Esophagus muscularis mucosa (tissue), 4 donors: ENCODE results near the gene RBPJ. TPM values are rescaled to one million over a fixed set of nuclear protein-coding genes. Genes with fewer than 3 reads are reported as not detected.

Source experiments
- DNase-seq: peaks from one replicate; pipeline ENCODE4 v3.0.0-alpha.2; 2017; ENCODE audit errors: extremely low spot score
- H3K27ac ChIP-seq, 4 donors: fragments of 200-600 bp; sonication (generic); replicated peaks in 1 of 4; 1 replicate in 3 of 4; 2 replicates in 1 of 4; pipeline ENCODE4 v1.5.1; 2016 to 2019; ENCODE audit warnings: mild to moderate bottlenecking in 1 of 4
- H3K27me3 ChIP-seq, 4 donors: fragments of 200-600 bp; sonication (generic); one replicate each; pipeline versions ENCODE4 v1.5.1 to v1.6.0; 2016 to 2019
- H3K36me3 ChIP-seq, 4 donors: fragments of 200-600 bp; sonication (generic); one replicate each; pipeline ENCODE4 v1.5.1; 2016 to 2019
- H3K4me1 ChIP-seq, 4 donors: fragments of 200-600 bp; sonication (generic); one replicate each; pipeline ENCODE4 v1.5.1; 2016 to 2019
- H3K4me3 ChIP-seq, 4 donors: fragments of 200-600 bp; sonication (generic); 1 replicate in 2 of 4; 2 replicates in 2 of 4; pipeline ENCODE4 v1.5.1; 2016 to 2019; ENCODE audit warnings: mild to moderate bottlenecking in 4 of 4, moderate library complexity in 1 of 4
- H3K9me3 ChIP-seq, 4 donors: fragments of 200-600 bp; sonication (generic); 1 replicate in 3 of 4; 2 replicates in 1 of 4; pipeline ENCODE4 v1.5.1; 2016 to 2019
- EP300 ChIP-seq: sonication (generic); formaldehyde crosslinking; IDR thresholded peaks from one replicate; pipeline ENCODE4 v1.6.1; 2017; ENCODE audit warnings: antibody characterized with exemption
- POLR2A ChIP-seq: fragments of 450-650 bp; IDR thresholded peaks from one replicate; pipeline ENCODE4 v1.6.1; 2017; ENCODE audit warnings: antibody characterized with exemption, moderate library complexity, mild to moderate bottlenecking, low read depth
- POLR2AphosphoS5 ChIP-seq, 2 donors: sonication (generic); formaldehyde crosslinking; IDR thresholded peaks; one replicate each; pipeline ENCODE4 v1.6.1; 2017; ENCODE audit warnings: antibody characterized with exemption in 2 of 2
- WGBS: methylation state at CpG from one replicate; pipeline ENCODE4 v1.1.5; 2018; 5-methylcytosine and 5-hydroxymethylcytosine counted together
- intact Hi-C: fragments of 100-400 bp; cut with DNase I; formaldehyde crosslinking; loops from one replicate; pipeline ENCODE4 v1.15.1; 2023
- total RNA-seq, 4 donors: library from RNA; depleted of rRNA; stranded (reverse); fragments of >200 nt; gene quantifications; one replicate each; pipeline versions ENCODE4 v1.1.0 to v1.2.1, GENCODE V29; 2016
- TF ChIP-seq, protein P1 (sequence below), 3 experiments: fragments of 200-600 bp in 2 of 3; fragments of 450-650 bp in 1 of 3; sonication (generic) in 2 of 3; IDR thresholded peaks; one replicate each; pipeline ENCODE4 v1.5.1; 2017 to 2019; ENCODE audit warnings: antibody characterized with exemption in 3 of 3, mild to moderate bottlenecking in 2 of 3, moderate library complexity in 1 of 3

The RBPJ gene
- total RNA-seq, 4 donors from 2014 or later: 49.7 to 75.2 (median 60.8) TPM

DNA sequence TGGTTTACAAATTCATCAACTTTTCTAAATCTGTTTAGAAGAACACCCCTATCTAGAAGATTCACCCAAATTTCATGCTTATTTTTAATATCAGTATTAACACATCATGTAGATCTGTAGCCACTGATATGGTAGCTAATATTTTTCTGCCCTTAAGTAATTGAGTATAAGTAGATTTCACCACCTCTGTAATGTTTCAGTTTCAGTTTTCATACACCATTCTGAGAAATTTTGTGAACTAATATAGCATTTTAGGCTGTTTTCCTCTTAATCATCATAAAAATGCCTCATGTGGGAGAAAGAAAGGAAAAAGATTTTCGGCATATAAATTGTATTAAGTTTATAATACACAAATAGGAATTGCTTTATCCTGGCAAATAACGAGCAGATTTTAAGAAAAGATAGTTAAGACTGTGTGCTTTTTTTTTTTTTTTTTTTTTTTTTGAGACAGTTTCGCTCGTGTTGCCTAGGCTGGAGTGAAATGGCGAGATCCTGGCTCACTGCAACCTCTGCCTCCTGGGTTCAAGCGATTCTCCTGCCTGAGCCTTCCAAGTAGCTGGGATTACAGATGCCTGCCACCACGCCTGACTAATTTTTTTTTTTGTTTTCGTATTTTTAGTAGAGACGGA lies 21.4 kb upstream of the RBPJ start:
- peaks cover 0 to 23% (median 17%) of the 10 kb centered on the region in 4 donors for H3K4me1 ChIP-seq
- 92% methylated on average over 9 of the region's 9 CpGs for WGBS
- intact Hi-C loops: no loop called here
- H3K27ac ChIP-seq: no peak overlapping the region
- H3K9me3 ChIP-seq: no peaks in the 10 kb centered on the region
- H3K36me3 ChIP-seq: no peaks in the 10 kb centered on the region
- TF ChIP-seq POLR2A: no peak
- no peak for TF ChIP-seq EP300
- TF ChIP-seq, protein P1, sequence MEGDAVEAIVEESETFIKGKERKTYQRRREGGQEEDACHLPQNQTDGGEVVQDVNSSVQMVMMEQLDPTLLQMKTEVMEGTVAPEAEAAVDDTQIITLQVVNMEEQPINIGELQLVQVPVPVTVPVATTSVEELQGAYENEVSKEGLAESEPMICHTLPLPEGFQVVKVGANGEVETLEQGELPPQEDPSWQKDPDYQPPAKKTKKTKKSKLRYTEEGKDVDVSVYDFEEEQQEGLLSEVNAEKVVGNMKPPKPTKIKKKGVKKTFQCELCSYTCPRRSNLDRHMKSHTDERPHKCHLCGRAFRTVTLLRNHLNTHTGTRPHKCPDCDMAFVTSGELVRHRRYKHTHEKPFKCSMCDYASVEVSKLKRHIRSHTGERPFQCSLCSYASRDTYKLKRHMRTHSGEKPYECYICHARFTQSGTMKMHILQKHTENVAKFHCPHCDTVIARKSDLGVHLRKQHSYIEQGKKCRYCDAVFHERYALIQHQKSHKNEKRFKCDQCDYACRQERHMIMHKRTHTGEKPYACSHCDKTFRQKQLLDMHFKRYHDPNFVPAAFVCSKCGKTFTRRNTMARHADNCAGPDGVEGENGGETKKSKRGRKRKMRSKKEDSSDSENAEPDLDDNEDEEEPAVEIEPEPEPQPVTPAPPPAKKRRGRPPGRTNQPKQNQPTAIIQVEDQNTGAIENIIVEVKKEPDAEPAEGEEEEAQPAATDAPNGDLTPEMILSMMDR (IDR thresholded peaks at IDR 0.05): no peak
- no peak for TF ChIP-seq POLR2AphosphoS5 (IDR thresholded peaks at IDR 0.05)
- H3K4me3 ChIP-seq: no peak overlapping the region
- no peak for DNase-seq
- H3K27me3 ChIP-seq: no peaks in the 10 kb centered on the region

DNA sequence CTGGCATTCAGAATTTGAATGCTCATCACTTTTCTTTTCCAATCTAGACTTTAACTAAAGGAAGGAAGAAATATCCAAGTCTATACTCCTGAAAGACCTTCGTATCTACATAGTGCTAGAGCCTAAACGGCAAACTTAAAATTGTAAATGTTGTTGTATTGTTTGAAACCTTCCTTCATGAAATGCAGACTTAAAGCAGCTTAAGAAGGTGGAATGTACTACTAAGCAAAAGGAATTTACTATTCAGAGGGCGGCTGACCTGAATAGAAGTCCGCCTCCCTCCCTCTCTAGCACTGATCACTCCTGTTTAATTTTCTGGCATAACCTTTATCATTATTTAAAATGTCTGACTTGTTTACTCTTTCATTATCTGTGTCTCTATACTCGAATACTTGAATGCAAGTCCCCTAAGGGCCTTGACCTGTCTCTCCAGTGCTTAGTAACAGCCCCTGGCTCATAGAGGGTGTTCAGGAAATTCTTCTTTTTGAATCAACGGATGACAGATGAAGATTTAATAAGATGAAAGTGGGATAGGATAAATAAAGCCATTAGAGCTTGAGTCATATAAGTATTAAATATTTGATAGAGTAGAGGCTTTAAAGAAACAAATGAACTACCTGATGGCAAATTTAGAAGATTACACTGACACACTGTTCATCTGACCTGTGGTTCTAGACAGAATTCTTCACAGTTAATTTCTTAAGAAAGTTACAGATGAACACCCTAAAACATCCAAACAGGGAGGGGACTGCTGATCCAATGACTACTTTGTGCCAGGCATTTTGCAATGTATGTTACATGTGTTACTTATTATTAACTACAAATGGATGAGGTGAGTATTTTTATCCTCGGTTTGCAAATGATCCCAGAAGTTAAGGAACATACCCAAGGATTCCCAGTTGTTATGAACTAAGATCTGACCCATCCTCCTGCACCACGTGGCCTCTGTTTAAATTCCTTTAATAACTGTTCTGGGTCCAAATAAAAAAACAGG lies 20.2 kb upstream of the RBPJ start:
- whole genome bisulfite sequencing: 56% methylated on average over 8 of the region's 8 CpGs
- TF ChIP-seq POLR2A (no peak), POLR2AphosphoS5 (IDR thresholded peaks at IDR 0.05) (no peak), EP300 (no peak)
- TF ChIP-seq, protein P1 (IDR thresholded peaks at IDR 0.05): no peak
- Histone ChIP-seq H3K4me1 (peaks cover 0 to 23% (median 17%) of the 10 kb centered on the region in 4 donors), H3K27me3 (no peaks in the 10 kb centered on the region), H3K4me3 (no peak overlapping the region), H3K9me3 (no peaks in the 10 kb centered on the region), H3K27ac (no peak overlapping the region), H3K36me3 (no peaks in the 10 kb centered on the region)
- intact Hi-C loops: no loop called here
- no peak for DNase-seq

DNA sequence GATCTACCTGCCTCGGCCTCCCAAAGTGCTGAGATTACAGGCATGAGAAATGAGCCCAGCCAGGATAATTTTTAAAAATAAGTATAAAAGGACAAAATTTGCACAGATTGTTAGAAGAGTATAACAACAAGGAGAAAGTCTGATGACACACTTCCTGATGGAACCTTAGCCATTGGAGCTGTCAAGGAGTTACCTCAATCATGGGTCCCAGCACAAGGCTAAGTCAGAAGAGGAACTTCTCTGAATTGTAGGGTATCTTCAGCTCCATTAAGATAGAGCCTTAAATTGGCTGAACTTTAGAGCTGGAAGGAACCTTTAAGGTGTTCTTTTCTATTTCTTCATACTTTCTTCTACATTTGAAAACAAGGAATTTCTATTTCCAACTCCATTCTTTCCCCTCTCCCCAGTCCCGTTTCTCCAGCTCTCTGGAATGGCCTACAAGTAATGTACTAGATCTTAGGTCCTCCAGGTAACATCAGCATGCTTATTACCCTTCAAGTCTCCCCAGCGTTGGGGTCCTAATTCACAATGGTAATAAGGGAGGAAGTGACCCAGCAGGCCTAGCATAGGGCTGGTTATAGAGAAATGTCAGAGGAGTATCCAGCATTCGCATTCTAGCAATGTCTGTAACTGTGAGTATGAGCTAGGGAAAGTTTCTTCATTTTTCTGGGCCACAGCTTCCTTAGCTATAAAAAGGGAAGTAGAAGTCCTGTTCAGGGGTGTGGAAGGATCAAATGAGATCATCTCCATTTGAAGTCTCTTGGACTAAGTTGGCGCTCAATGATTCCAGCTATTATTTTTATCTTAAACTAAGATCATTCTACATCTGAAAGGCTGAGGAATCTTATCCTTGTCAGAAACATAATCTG lies 18.5 kb upstream of the RBPJ start:
- TF ChIP-seq EP300 (no peak), POLR2AphosphoS5 (IDR thresholded peaks at IDR 0.05) (no peak), POLR2A (no peak)
- TF ChIP-seq, protein P1 (IDR thresholded peaks at IDR 0.05): no peak
- intact Hi-C loops: no loop called here
- no peak for DNase-seq
- H3K27me3 ChIP-seq: no peaks in the 10 kb centered on the region
- H3K4me3 ChIP-seq: no peak overlapping the region
- peaks cover 0 to 27% (median 17%) of the 10 kb centered on the region in 4 donors for H3K4me1 ChIP-seq
- 87% methylated on average over 5 of the region's 5 CpGs for WGBS
- no peak overlapping the region for H3K27ac ChIP-seq
- no peaks in the 10 kb centered on the region for H3K36me3 ChIP-seq
- no peaks in the 10 kb centered on the region for H3K9me3 ChIP-seq

DNA sequence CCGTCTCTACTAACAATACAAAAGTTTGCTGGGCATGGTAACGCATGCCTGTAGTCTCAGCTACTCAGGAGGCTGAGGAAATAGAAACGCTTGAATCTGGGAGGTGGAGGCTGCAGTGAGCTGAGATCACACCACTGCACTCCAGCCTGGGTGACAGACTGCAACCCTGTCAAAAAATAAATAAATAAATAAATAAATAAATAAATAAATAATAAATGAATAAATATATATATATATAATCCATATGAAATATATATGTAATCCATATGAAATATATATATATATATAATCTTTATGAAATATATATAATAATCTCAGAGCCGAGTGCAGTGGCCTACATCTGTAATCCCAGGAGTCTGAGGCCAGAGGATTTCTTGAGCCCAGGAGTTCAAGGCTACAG lies 17.8 kb upstream of the RBPJ start:
- intact Hi-C loops: no loop called here
- 96% methylated on average over 4 of the region's 4 CpGs for WGBS
- TF ChIP-seq POLR2AphosphoS5 (IDR thresholded peaks at IDR 0.05) (no peak), EP300 (no peak), POLR2A (no peak)
- TF ChIP-seq, protein P1 (IDR thresholded peaks at IDR 0.05): no peak

More for the DNA sequence above, 17.8 kb upstream of the RBPJ start:
- no peak overlapping the region for H3K27ac ChIP-seq
- DNase-seq: no peak
- H3K4me1 ChIP-seq: peaks cover 0 to 26% (median 17%) of the 10 kb centered on the region in 4 donors
- no peaks in the 10 kb centered on the region for H3K9me3 ChIP-seq
- no peaks in the 10 kb centered on the region for H3K36me3 ChIP-seq
- H3K4me3 ChIP-seq: no peak overlapping the region
- H3K27me3 ChIP-seq: no peaks in the 10 kb centered on the region
